Fibroblast of peridontal ligament (primary cell): ENCODE results near the gene C1orf50.
"Not testable (repeated sequence)": the region's sequence is repeated elsewhere in the genome, so short reads cannot be mapped to it uniquely, and the experiment has no call there.

ENCODE experiments used
- DNase-seq: peaks from one replicate; pipeline ENCODE4 v3.0.0-alpha.2; 2010; ENCODE audit errors: extremely low read depth

C1orf50 gene

DNA sequence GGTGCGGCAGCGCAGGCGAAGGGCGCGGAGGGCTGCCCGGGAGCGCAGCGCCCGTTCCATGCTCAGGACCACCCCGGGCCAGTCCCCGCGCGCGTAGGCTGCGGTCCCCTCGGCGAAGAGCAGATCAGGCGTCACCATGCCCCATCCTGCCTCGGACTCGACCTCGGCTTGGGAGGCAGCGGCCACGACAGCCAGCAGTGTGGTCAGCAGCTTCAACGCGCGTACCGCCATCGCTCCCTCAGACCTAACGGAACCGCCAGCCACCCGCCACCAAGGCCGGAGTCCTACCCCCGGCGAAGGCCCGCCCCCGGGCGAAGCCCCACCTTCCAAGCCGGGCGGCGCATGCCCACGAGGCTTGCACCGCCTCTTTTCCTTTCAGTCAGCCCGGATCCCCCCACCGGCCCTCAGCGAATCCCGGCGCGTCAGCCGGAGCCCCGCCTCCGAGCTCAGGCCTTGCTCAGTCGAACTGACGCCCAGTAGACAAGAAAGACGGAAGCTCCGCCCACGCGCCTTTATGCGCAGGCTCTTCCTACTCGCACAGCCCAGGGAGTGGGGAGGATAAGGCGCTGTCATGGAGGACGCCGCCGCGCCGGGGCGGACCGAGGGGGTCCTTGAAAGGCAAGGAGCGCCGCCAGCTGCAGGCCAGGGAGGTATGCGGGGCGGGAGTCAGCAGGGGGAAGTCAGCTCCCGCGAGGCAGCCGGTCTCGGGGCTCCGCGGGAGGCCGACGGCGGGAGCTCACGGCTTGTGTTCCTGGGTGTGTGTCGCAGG, at the start of gene C1orf50, which contains the start of gene P3H1:
TSS of gene C1orf50 (plus strand) at position 509 of the 769 bp plus-strand sequence. CDS start at position 572, 63 bp downstream.
TSS of gene P3H1 (minus strand) at position 288 of the 769 bp plus-strand sequence. CDS start at position 231, 57 bp downstream.
- DNase-seq = peak; percentile 98

DNA sequence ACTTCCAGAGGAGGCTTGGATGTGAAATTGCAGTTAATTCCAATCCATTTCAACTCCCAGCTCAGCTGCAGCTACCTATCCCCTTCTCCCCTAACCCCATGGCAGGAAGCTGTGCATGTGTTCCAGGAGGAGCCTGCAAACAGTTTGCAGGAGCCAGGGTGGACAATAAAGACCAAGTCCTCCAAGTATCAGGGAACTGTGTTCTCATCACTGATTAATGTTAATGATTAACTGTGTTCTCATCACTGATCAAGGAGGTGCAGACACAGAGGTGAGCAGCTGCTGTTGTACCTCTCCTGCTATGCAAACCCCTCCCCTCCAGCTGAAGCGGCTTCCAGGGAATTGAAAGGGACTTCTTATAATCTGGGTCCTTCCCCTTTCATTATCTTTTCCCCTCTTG, 46.2 kb upstream of the C1orf50 start:
- no peak for DNase-seq

DNA sequence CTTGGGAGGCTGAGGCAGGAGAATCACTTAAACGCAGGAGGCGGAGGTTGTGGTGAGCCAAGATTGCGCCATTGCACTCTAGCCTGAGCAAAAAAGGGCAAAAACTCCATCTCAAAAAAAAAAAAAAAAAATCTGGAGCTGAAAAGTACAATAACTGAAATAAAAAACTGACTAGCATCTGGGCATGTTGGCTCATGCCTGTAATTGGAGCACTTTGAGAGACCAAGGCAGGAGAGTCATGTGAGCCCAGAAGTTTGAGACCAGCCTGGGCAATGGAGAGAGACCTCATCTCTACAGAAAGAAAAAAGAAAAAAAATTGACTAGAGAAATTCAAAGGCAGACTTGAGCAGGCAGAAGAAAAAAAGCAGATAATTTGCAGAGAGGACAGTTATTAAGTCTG, 45.1 kb upstream of the C1orf50 start:
- DNase-seq = no peak

DNA sequence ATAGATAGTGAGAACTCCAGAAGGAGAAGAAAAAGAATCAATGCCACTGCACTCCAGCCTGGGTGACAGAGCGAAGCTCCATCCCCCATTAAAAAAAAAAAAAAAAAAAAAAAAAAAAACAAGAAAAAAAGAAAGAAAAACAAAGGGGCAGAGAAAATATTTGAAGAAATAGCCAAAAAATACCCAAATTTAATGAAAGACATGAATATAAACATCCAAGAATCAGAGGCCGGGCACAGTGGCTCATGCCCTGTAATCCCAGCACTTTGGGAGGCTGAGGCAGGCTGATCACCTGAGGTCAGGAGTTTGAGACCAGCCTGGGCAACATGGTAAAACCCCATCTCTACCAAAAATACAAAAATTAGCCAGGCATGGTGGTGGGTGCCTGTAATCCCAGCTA, 44.6 kb upstream of the C1orf50 start:
- DNase-seq = not testable (repeated sequence)

DNA sequence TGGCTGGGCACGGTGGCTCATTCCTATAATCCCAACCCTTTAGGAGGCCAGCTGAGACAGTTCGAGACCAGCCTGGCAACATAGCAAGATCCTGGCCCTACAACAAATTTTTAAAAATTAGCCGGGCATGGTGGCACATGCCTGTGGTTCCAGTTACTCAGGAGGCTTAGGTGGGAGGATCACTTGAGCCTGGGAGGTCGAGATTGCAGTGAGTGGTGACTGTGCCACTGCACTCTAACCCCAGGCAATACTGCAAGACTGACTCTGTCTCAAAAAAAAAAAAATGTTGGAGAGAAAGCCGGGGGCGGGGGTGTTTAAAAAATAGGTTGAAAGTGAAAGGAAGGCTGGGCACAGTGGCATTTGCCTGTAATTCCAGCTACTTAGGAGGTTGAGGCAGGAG, 43.5 kb upstream of the C1orf50 start:
- DNase-seq = no peak

DNA sequence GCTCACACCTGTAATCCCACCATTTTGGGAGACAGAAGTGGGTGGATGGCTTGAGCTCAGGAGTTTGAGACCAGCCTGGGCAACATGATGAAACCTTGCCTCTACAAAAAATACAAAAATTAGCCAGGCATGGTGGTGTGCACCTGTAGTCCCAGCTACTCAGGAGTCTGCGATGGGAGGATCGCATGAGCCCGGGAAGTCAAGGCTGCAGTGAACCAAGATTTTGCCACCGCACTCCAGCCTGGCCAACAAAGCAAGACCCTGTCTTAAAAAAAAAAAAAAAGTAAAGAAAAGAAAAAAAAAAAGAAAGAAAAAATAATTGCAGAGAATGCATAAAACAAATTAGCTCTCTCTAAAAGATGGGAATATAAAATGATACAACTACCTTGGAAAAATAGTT, 41.2 kb upstream of the C1orf50 start:
- not testable (repeated sequence) for DNase-seq

DNA sequence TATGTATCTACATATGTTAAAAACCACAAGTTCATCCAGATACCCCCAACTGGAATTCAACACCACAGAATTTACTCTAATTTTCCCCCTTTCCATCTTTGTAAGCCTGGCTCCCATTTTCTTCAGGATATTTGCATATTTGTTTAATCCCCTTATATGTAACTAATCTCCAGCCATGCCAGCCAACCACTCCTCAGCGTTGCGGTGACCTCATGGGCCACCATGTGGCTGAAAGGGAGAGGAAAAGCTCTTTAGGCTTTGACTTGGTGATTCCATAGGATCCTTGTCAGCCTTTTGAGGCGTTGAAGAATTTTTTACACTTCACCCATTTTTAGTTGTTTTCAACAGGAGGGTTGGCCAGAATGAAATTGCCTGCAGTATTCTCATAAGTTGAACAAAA, 37.0 kb upstream of the C1orf50 start:
- DNase-seq = no peak

DNA sequence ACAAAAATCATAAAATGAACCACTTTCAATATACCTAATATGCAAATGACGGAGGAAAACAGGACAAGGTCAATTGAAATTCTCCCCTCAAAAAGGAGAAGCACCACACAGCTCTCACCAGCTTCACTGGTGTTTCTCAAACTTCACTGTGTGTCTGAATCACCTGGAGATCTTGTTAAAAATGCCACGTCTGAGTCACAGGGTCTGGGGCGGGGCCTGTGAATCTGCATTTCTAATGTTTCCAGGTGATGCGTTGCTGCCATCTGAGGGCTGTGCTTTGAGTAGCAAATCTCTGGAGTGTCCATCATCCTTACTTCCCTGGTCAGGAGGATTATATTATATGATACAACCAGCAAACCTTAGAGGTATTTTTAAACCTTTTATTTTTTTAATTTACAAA, 36.1 kb upstream of the C1orf50 start:
- no peak for DNase-seq

DNA sequence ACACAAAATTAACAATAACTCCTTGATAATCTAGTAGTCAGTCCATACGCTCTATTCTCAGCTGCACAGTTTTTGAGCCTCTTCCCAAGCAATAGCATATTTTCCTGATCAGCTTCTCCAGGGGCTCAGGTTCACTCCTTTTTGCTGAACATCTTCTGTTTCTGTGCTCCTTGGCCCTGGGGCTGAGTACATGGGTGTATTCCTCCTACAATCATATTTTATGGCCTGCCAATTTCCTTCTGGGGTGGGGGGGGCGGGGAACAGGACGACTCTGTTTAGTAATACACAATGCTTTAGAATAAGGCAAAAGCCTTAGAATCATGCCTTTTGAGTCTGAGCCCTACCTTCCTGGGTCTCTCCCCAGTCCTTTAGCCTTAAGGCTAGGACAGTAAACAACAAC, 35.5 kb upstream of the C1orf50 start:
- no peak for DNase-seq

DNA sequence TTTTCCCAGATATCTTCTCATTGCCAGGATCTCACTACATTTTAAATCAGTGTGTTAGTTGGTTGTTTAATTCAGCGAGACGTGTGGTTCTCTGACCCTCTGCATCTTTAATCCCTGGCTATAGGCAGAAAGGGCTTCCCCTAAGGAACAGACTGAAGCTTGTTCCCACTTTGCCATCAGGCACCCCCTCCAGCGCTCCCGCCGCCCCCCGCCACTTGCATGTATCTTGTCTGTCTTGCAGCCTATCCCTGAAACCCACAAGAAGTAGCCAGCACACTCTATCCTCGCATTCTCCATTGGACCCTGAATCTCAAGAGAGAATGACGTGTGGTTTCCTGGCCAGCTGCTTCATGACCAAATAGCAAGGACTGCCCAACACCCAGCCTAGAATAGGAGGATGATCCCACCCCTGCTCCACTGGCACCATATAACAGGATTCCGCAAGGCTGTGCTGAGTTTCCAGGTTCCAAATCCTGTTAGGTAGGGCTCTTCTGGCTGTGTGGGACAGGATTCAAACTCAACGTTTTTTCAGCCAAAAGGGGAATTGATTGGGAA, 34.8 kb upstream of the C1orf50 start:
- DNase-seq = peak; percentile 43

DNA sequence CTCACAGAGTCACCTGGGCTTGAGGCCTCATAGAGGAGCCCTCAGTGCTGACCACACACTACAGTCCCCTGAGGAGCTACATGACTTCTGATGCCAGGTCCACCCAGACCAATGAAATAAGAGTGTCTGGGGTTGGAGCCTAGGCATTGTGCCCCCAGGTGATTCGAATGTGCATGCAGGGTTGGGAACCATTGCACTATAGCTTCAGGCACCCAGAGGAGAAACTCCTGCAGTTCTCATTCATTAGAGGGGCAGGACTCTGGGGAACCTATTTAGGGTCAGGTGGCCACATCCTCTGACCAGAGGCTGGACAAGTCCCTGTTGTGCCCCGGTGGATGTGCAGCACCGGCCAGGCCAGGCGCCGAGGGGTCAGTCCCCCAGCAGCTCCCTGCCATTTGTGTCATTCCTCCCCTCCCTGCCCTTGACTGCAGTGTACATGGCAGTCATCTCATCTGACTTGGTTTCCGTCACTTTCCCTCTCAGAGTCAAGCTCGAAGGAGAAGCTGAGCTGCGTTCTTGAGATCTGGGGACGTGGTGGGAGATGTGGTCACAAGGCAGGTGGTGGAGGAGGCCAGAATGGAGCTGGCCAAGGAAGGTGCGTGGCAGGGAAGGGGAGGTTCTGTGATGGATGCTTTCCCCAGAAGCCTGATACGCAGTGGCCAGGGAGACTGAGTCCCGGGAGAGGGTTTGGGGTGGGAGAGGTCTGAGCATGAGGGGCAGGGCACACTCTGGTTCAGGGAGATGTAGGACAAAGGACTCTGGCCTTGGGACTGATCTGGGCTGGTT, 33.4 kb upstream of the C1orf50 start:
- no peak for DNase-seq

DNA sequence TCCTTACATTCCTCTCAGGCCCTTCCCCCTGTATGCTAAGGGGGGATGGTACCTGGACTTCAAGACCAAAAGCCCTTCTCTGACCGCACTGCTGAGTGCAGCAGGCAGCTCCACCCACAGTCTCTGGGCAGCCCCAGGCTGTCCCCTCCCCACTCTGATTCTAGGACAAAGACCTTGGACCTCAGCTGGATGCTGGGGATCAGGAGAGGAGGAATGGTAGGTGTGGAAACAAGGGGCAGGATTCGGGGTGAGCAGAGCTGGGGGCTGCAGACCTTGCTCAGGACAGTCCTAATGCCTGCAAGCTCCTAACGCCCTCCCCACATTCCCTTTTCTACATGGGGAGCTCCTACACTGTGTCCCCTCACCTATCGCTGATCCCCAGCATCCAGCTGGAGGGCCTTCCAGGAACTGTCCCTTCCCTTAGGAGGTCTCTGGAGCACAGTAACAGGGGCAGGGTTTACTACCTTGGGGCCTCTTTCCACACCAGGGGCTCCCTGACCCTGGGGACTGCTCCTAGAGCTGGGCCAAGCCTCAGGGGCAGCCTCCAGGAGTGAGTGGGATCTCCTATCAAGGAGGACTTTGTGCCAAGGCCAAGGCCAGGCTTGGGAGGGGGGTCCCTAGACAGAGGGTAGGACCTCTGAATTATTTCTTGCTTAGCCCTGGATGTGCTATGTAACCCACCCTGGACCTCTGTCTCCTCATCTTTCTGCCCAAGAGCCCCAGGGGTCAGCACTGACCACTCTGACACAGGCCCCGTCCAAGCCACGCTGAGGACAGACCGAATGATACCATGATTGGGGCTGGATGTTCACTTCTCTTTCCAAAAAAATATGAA, 32.6 kb upstream of the C1orf50 start:
- no peak for DNase-seq

DNA sequence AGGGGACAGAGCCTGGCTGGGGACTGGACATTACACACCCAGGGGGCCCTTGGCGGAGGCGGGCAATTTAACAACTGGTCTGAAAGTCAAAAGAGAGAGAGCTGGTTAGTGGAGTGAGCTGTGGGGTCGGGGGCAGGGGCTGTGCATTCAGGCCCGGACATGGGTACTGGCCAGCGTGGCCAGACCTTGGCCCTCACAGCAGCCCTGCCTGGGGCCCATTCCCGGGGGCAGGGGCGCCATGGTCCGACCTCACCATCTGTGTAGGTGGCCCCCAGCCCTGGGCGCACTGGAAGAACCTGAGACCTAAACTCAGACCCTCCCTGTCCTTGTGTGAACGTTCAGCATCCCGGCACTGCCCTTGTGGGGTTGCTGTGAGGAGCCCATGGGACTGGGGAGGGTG, 32.0 kb upstream of the C1orf50 start:
- no peak for DNase-seq

DNA sequence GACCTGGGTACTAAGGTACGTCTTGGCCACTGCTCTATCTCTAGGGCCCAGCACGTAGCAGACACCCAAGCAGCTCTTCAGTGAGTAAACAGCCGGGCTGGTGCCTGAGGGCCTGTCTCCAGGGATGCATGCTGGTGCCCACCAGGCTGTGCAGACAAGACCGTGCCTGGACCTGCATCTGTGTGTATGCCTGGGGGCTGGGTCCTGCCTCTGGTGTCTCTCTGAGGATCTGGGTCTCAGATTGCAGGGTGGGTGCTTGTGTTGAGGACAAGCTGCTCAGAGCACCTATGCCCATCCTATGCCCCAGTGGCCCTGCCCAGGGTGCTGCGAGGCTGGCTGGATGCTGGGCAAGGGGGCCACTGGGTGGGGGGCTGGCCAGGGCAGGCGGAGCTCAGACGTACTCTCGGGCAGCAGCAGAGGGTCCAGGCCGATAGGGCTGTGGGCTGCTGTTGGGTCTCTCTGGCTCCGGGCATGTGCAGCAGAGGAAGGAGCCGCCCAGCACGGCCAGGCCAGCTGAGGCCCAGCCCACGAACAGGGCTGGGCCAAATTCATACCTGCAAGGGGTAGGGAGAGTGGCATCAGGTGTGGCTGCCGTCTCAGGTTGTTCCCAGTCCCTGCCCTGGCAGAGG, 31.5 kb upstream of the C1orf50 start:
- no peak for DNase-seq

DNA sequence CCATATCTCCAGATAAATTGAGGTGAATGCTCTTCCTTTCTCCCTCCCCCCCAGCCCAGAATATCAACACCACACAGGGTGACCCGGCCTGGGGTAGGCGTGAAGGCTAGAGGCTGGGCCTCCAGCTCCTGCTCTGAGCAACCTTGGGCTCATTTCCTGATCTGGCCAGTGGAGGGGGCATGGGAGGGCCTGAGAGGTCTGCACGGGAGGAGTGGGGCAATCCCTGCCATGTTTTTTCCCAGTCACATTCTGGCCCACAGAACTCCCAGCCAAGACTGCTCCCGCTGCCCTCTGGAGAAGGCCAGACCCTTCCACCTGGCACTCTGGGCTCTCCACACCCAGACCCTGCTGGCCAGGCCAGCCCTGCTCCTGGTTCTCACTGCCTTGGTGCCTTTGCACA, 30.9 kb upstream of the C1orf50 start:
- DNase-seq = no peak

DNA sequence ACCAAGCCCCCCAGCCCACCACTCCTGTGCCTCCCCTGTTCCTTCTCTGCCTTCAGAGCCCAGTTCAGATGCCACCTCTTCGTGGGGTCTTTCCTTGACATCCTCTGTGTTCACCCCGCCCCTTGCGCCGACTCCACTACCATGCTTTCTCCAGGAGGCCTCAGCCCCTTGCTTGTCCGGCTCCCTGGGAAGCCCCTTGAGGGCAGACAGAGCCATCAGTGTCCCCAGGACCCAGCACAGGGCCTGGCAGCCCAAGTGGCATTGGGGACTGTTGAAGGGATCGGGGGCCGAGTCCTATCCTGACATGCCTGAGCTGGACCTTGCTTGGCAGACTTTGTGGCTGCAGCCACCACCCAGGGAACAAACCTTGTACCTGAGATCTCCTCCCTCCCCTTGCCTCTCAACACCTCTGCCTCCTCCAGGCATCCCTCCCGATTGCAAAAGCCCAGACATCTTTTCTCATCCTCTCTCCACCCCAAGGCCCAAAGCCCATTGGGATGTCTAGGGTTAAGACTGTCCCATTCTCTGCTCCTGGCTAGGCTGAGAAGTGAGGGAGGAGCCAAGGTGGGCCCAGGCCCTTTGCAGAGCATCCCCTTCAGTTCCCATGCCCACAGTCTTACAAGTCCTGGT, 30.4 kb upstream of the C1orf50 start:
- no peak for DNase-seq

DNA sequence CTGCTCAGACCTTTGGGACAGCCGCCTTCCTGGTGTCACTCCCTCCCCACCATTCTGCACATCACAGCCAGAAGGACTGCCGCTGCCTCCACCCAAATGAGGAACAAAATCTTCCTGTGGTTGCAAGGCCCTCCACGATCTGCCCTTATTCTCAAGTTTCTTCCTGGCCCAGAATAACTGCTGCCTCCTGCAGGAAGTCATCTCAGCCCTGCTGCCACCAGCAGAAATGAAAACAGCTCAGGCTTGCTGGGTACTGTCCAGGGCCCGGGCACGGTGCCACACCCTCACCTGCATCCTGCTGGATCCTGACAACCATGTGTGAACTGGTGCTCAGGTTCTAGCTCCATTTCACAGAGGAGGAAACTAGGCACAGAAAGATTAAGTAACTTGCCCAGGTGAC, 29.8 kb upstream of the C1orf50 start:
- no peak for DNase-seq

DNA sequence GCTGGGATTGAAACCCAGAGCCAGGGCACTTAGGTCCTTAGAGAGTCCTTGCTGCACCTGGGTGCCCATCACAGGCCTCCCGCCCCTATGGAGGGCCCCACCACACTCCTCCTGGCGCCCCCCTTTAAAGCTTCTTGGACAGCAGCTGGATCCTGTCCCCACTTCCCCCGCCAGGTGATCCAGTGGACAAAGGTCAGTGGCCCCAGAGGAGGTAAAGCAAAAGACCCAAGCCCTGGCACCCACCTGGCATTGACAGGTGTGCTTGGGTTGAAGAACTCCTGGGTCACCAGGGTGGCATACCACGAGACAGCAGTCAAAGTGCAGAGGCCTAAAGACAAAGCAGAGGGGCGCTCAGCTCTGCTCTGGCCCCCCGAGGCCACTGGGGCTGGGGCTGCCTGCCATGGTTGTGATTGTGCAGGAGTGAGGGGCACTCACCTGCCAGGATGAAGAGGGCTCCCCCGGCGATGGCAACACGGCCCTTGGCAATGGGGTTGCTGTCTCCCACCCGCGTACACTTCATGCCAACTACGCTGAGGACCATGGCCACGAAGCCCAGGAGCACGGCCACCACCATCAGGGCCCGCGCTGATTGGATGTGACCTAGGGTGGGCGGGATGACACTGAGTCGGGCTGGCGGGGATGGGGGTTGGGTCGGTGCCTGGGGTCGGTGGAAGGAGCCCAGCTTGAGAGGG, 28.9 kb upstream of the C1orf50 start:
- no peak for DNase-seq

DNA sequence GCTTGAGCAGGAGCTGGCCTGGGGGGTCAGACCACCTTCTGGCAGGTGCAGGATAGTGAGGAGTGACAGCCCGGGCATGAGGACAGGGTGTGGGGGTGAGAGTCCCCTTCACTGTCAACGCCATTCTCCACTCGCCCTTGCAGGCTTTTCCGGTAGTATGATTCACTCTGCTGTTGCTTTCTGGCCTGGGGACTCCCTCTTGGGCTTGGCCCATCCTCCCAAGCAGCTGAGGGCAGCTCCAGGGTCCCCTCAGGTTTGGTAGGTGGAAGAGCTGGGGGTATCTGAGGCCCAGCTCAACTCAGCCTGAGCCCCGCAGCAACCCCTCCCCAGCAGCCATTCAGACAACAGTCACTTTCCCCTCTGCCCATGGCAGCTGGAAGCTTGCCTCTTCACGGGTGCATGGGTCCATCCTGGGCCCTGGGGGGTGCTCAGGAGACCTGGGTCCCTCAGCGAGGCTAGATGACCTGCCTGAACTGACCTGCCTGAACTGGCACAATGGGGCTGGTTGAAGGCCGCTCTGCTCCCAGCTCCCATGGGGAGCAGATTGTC, 28.3 kb upstream of the C1orf50 start:
- DNase-seq = no peak
